NOMO-1 treated with DMSO at 0.1 percent for 48 hours (cell line): ENCODE results near the gene RANBP3.
"Not testable (repeated sequence)": the region's sequence is repeated elsewhere in the genome, so short reads cannot be mapped to it uniquely, and the experiment has no call there.

Experiments used
- DNase-seq: peaks from one replicate; lab custom pipeline; 2025; ENCODE audit not compliant: unreplicated experiment; lab: John Stamatoyannopoulos, UW

Gene RANBP3

GRCh38 chr19:5987077-5987818 is 9.3 kb upstream of the RANBP3 start:
- DNase-seq, result peak; percentile 67

- DNase-seq, result not testable (repeated sequence)
Observed at GRCh38 chr19:5985837-5986236, 7.9 kb upstream of the RANBP3 start.

- DNase-seq, result no peak
Observed at GRCh38 chr19:5985098-5985783, 7.3 kb upstream of the RANBP3 start.

GRCh38 chr19:5984600-5984999 is 6.7 kb upstream of the RANBP3 start:
- DNase-seq, result no peak

GRCh38 chr19:5983367-5983955 is 5.5 kb upstream of the RANBP3 start:
- DNase-seq, result peak; percentile 3

- DNase-seq, result no peak
Observed at GRCh38 chr19:5978606-5979552, 939 bp upstream of the RANBP3 start.

- no peak for DNase-seq
Observed at GRCh38 chr19:5977222-5977784, 637 bp downstream of the RANBP3 start.

GRCh38 chr19:5976768-5977167 is 1.2 kb downstream of the RANBP3 start:
- DNase-seq, result no peak

GRCh38 chr19:5975388-5975728 is 2.6 kb downstream of the RANBP3 start:
- DNase-seq, result no peak

- no peak for DNase-seq
Observed at GRCh38 chr19:5974721-5975387, 3.1 kb downstream of the RANBP3 start.

GRCh38 chr19:5973867-5974635 is 3.9 kb downstream of the RANBP3 start:
- no peak for DNase-seq

GRCh38 chr19:5973376-5973775 is 4.6 kb downstream of the RANBP3 start:
- DNase-seq, result no peak

- no peak for DNase-seq
Observed at GRCh38 chr19:5972355-5972731, 5.6 kb downstream of the RANBP3 start.

- no peak for DNase-seq
Observed at GRCh38 chr19:5971714-5972354, 6.1 kb downstream of the RANBP3 start.

- DNase-seq, result no peak
Observed at GRCh38 chr19:5969476-5969875, 8.5 kb downstream of the RANBP3 start.

- no peak for DNase-seq
Observed at GRCh38 chr19:5968431-5969373, 9.2 kb downstream of the RANBP3 start.

GRCh38 chr19:5967994-5968430 is 9.9 kb downstream of the RANBP3 start:
- peak; percentile 18 for DNase-seq

- no peak for DNase-seq
Observed at GRCh38 chr19:5967571-5967970, 10.4 kb downstream of the RANBP3 start.
